Endothelial cell of umbilical vein (primary cell): ENCODE results near the gene LIN28A. TPM values are rescaled to one million over a fixed set of nuclear protein-coding genes. Genes with fewer than 3 reads are reported as not detected.

Experiments
- BruUV-seq: library from RNA; stranded (reverse); fragments of 400-500 nt; replicated peaks from 2 replicates; lab custom pipeline; 2021; lab: Mats Ljungman, UMichigan
- CTCF ChIA-PET: fragments of 300-600, 350-600 bp; sonication (Branson Sonifier 250); formaldehyde crosslinking; loops from one replicate; lab custom pipeline; 2021; ENCODE audit warnings: antibody characterized with exemption, inconsistent platforms; lab: Charles Lee
- POLR2A ChIA-PET: fragments of 300-600, 350-600 bp; sonication (Branson Sonifier 250); formaldehyde crosslinking; loops from one replicate; lab custom pipeline; 2021; ENCODE audit warnings: antibody characterized with exemption, inconsistent platforms; lab: Charles Lee
- DNase-seq: peaks from one replicate; pipeline ENCODE4 v3.0.0-alpha.2; 2011; ENCODE audit warnings: low read depth, low spot score
- FAIRE-seq: peaks from 2 replicates; lab custom pipeline; 2011; peaks lifted over from hg19 to GRCh38; lab: Jason Lieb, UNC
- H2AFZ ChIP-seq: 2 replicates; pipeline ENCODE4 v1.6.0; 2012; ENCODE audit warnings: low read depth, low read length, control low read depth, inconsistent platforms
- H3K27ac ChIP-seq: 2 replicates; pipeline ENCODE4 v1.5.1; 2011; ENCODE audit warnings: low read depth, mild to moderate bottlenecking, control low read depth, low read length, moderate library complexity; ENCODE audit not compliant: insufficient read depth
- H3K27me3 ChIP-seq, 2 experiments: 2 replicates each; pipeline versions ENCODE4 v1.6.0 to v1.6.1; 2011; ENCODE audit warnings: low read length in 2 of 2, mixed read lengths in 1 of 2; ENCODE audit not compliant: control insufficient read depth in 2 of 2, insufficient read depth in 2 of 2
- H3K36me3 ChIP-seq, 2 experiments: 2 replicates in 1 of 2; 3 replicates in 1 of 2; pipeline ENCODE4 v1.5.1; 2011; ENCODE audit warnings: low read length in 2 of 2, mild to moderate bottlenecking in 1 of 2, moderate library complexity in 1 of 2; ENCODE audit not compliant: control insufficient read depth in 2 of 2, insufficient read depth in 2 of 2; ENCODE audit errors: extremely low read depth in 1 of 2
- H3K4me1 ChIP-seq: 3 replicates; pipeline ENCODE4 v1.5.1; 2011; ENCODE audit warnings: mild to moderate bottlenecking, low read length; ENCODE audit not compliant: control insufficient read depth, insufficient read depth; ENCODE audit errors: extremely low read depth
- H3K4me2 ChIP-seq: 2 replicates; pipeline ENCODE4 v1.6.1; 2011; ENCODE audit warnings: low read length, control low read depth, mixed read lengths; ENCODE audit not compliant: insufficient read depth
- H3K4me3 ChIP-seq, 3 experiments: fragments of 200-600 bp in 1 of 3; sonication (generic), shearing (Covaris generic) in 1 of 3; replicated peaks in 1 of 3; 2 replicates each; pipeline ENCODE4 v1.5.1; 2011 to 2016; ENCODE audit warnings: control low read depth in 3 of 3, low read length in 3 of 3, mild to moderate bottlenecking in 2 of 3, inconsistent platforms in 1 of 3, low read depth in 1 of 3, moderate library complexity in 1 of 3; ENCODE audit not compliant: insufficient read depth in 1 of 3
- H3K79me2 ChIP-seq: 2 replicates; pipeline ENCODE4 v1.6.0; 2012; ENCODE audit warnings: low read length, inconsistent platforms; ENCODE audit not compliant: control insufficient read depth, insufficient read depth
- H3K9ac ChIP-seq: replicated peaks from 2 replicates; pipeline ENCODE3; 2011; ENCODE audit warnings: low read length, control low read depth; ENCODE audit not compliant: insufficient read depth; ENCODE audit errors: extremely low read depth
- H3K9me1 ChIP-seq: replicated peaks from 3 replicates; pipeline ENCODE4 v1.6.0; 2011; ENCODE audit warnings: mild to moderate bottlenecking, low read length; ENCODE audit not compliant: control insufficient read depth, insufficient read depth; ENCODE audit errors: extremely low read depth
- H3K9me3 ChIP-seq: replicated peaks from 2 replicates; pipeline ENCODE4 v1.5.1; 2012; ENCODE audit warnings: low read length, inconsistent platforms; ENCODE audit not compliant: control insufficient read depth, insufficient read depth
- H4K20me1 ChIP-seq: replicated peaks from 2 replicates; pipeline ENCODE3; 2011; ENCODE audit warnings: mild to moderate bottlenecking, low read length; ENCODE audit not compliant: control insufficient read depth, insufficient read depth; ENCODE audit errors: extremely low read depth
- EZH2 ChIP-seq: IDR thresholded peaks from 2 replicates; pipeline ENCODE4 v1.6.1; 2012; ENCODE audit warnings: borderline replicate concordance, low read depth, mild to moderate bottlenecking, moderate library complexity, low read length, inconsistent platforms; ENCODE audit not compliant: severe bottlenecking
- FOS ChIP-seq: IDR thresholded peaks from 2 replicates; pipeline ENCODE4 v1.6.1; 2011; ENCODE audit warnings: mild to moderate bottlenecking, low read length, moderate library complexity, borderline replicate concordance; ENCODE audit not compliant: insufficient read depth
- GATA2 ChIP-seq: IDR thresholded peaks from 2 replicates; pipeline ENCODE4 v1.7.0; 2011; ENCODE audit warnings: low read depth, mild to moderate bottlenecking, moderate library complexity, mixed read lengths, low read length; ENCODE audit not compliant: insufficient read length, insufficient read depth
- JUN ChIP-seq: IDR thresholded peaks from 2 replicates; pipeline ENCODE4 v1.6.1; 2011; ENCODE audit warnings: borderline replicate concordance, low read depth; ENCODE audit not compliant: insufficient read length, insufficient read depth
- MYC ChIP-seq: IDR thresholded peaks from one replicate; pipeline ENCODE4 v1.6.1; 2011; ENCODE audit warnings: mild to moderate bottlenecking, low read depth, low read length
- POLR2A ChIP-seq: IDR thresholded peaks from 2 replicates; pipeline ENCODE4 v1.6.1; 2012; ENCODE audit warnings: low read depth, mild to moderate bottlenecking, control low read depth, low read length
- POLR2AphosphoS5 ChIP-seq: IDR thresholded peaks from 2 replicates; pipeline ENCODE4 v1.6.1; 2012; ENCODE audit warnings: low read depth, mild to moderate bottlenecking, control low read depth, low read length, moderate library complexity; ENCODE audit not compliant: insufficient read depth
- dilution Hi-C: fragments of 300-500 bp; cut with MboI; formaldehyde crosslinking; loops from one replicate; pipeline ENCODE4 v1.15.0; 2019; ENCODE audit warnings: low sequenced_read_pairs; ENCODE audit not compliant: extremely low pct_ligation_motif_present
- intact Hi-C: fragments of 100-400 bp; cut with micrococcal nuclease; formaldehyde crosslinking; loops from one replicate; pipeline ENCODE4 v1.10.0; 2022
- polyA plus RNA-seq, 4 experiments: library from polyadenylated mRNA; depleted of rRNA in 3 of 4; stranded (reverse) in 3 of 4; unstranded in 1 of 4; fragments of >200 nt; gene quantifications; 2 replicates each; pipeline versions ENCODE4 v1.2.1 to v1.2.3, GENCODE V29; 2011 to 2012; ENCODE audit warnings: missing spikeins in 1 of 4
- total RNA-seq: library from RNA; stranded (reverse); gene quantifications from 2 replicates; pipeline ENCODE4 v1.2.3, GENCODE V29; 2021
- TF ChIP-seq, protein P1 (sequence below), 2 donors: IDR thresholded peaks; 1 replicate in 1 of 2; 2 replicates in 1 of 2; pipeline ENCODE4 v1.5.1; 2011; ENCODE audit warnings: low read length in 2 of 2, mild to moderate bottlenecking in 2 of 2, moderate library complexity in 2 of 2, control low read depth in 1 of 2, inconsistent platforms in 1 of 2, low read depth in 1 of 2; ENCODE audit not compliant: insufficient read depth in 1 of 2; ENCODE audit errors: extremely low read depth in 1 of 2
- TF ChIP-seq, protein P2 (sequence below): IDR thresholded peaks from 2 replicates; pipeline ENCODE4 v1.6.1; 2011; ENCODE audit not compliant: insufficient read depth, insufficient read length

LIN28A gene
- total and polyA plus RNA-seq, 2 donors (not counting 3 experiments of a cell fraction or from before 2014, with no cell fraction given): 0.11 TPM; not detected in 1

DNA sequence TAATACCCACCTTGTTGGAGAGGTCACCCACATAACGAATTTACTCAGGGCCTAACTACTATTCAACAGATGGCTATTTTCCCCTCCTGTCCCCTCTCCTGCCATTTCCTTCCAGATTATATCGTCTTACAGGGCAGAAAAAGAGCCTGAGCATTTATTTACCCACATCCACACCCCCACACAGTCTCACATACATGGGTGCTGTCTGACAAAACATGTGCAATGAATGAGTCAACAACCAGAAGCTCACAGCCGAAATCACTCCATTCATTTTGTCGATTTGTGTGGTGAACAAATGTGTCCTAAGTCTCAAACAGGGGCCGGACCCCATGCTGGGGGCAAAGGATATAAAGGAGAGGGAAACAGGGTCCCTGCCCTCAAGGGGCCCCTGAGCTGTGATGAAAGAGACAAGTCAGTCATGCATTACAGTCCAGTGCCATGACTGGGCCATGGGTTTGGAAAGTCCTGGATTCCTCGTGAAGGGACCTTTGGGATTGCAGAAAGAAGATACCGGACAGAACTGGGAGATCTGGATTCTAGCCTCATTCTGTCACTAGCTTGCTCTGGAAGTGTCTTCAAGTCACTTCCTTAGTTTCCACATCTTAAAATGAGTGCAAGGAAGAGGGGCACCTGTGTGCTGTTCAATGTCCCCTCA, 21.7 kb upstream of the LIN28A start:
- Histone ChIP-seq H3K4me1 (no peaks in the 10 kb centered on the region), H3K4me3 (no peak overlapping the region), H2AFZ (no peak overlapping the region), H3K27ac (no peak overlapping the region), H3K36me3 (no peaks in the 10 kb centered on the region), H3K79me2 (no peaks in the 10 kb centered on the region), H3K27me3 (peaks cover 0 to 3% of the 10 kb centered on the region in 2 experiments), H3K9ac (no peak overlapping the region), H3K4me2 (no peak overlapping the region), H3K9me3 (no peaks in the 10 kb centered on the region), H4K20me1 (no peaks in the 10 kb centered on the region), H3K9me1 (no peaks in the 10 kb centered on the region)
- DNase-seq: no peak
- dilution Hi-C loops (no loop called here), intact Hi-C loops (no loop called here)
- TF ChIP-seq GATA2: no peak
- TF ChIP-seq POLR2A: no peak
- ChIA-PET CTCF (interaction anchor here (1.0 kb wide), 1 partner anchor 29 kb away, joined by 5 read pairs; no protein-coding TSS in a partner anchor), POLR2A (no interaction called here)
- no TSS peak for BruUV-seq
- FAIRE-seq: no peak

DNA sequence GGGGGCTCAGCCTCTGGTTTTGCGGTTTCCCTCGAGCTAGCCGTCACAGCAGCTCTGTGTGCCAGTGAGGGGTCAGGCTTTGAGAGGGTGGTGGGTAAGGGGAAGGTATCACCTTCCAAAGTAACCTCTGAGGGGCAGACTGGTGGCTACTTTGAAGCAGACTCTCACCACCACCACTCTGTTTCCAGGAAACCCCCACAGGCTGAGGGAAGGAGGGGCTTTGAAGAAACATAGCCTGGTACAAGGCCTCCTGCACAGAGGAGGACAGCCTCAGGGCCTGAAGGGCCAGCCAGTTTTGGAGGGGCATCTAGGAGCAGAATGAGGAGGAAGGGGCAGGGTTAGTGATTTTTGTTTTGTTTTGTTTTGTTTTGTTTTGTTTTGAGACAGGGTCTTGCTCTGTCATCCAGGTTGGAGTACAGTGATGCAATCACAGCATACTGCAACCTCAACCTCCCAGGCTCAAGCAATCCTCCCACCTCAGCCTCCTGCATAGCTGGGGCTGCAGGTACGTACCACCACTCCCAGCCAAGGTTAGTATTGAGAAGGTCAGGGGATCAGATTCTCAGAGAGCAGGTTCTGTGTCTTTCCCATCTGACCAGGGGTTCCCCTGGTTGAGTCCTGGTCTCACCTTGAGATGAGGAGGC, 20.9 kb upstream of the LIN28A start:
- peaks cover 0 to 3% of the 10 kb centered on the region in 2 experiments for H3K27me3 ChIP-seq
- no peaks in the 10 kb centered on the region for H3K9me1 ChIP-seq
- POLR2A ChIA-PET: no interaction called here
- H3K27ac ChIP-seq: no peak overlapping the region
- no peak overlapping the region for H3K4me2 ChIP-seq
- no peaks in the 10 kb centered on the region for H3K36me3 ChIP-seq
- no peaks in the 10 kb centered on the region for H3K4me1 ChIP-seq
- H3K79me2 ChIP-seq: no peaks in the 10 kb centered on the region
- BruUV-seq: no TSS peak
- H2AFZ ChIP-seq: no peak overlapping the region
- CTCF ChIA-PET: interaction anchor here (1.0 to 2.4 kb wide), 2 partner anchors 28 kb away, joined by 5 to 15 read pairs; no protein-coding TSS in a partner anchor
- intact Hi-C loops: loop anchor here (10.0 kb wide), 1 partner anchor 285 kb away; no protein-coding TSS in a partner anchor
- no peaks in the 10 kb centered on the region for H4K20me1 ChIP-seq
- DNase-seq (no peak), FAIRE-seq (no peak)
- dilution Hi-C loops: no loop called here
- TF ChIP-seq FOS (no peak), EZH2 (no peak), MYC (no peak), GATA2 (no peak), POLR2AphosphoS5 (no peak), JUN (no peak), POLR2A (no peak)
- TF ChIP-seq, protein P1, sequence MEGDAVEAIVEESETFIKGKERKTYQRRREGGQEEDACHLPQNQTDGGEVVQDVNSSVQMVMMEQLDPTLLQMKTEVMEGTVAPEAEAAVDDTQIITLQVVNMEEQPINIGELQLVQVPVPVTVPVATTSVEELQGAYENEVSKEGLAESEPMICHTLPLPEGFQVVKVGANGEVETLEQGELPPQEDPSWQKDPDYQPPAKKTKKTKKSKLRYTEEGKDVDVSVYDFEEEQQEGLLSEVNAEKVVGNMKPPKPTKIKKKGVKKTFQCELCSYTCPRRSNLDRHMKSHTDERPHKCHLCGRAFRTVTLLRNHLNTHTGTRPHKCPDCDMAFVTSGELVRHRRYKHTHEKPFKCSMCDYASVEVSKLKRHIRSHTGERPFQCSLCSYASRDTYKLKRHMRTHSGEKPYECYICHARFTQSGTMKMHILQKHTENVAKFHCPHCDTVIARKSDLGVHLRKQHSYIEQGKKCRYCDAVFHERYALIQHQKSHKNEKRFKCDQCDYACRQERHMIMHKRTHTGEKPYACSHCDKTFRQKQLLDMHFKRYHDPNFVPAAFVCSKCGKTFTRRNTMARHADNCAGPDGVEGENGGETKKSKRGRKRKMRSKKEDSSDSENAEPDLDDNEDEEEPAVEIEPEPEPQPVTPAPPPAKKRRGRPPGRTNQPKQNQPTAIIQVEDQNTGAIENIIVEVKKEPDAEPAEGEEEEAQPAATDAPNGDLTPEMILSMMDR (IDR thresholded peaks at IDR 0.05; ENCODE audit: extremely low read depth in 1 of 2, insufficient read depth in 1 of 2, low read depth in 1 of 2, low read length in 2 of 2): no peak
- TF ChIP-seq, protein P2, sequence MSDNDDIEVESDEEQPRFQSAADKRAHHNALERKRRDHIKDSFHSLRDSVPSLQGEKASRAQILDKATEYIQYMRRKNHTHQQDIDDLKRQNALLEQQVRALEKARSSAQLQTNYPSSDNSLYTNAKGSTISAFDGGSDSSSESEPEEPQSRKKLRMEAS: no peak
- no peak overlapping the region for H3K9ac ChIP-seq
- no peaks in the 10 kb centered on the region for H3K9me3 ChIP-seq
- no peak overlapping the region for H3K4me3 ChIP-seq
